NCI-H2196 (cell line): ENCODE results near the gene MED27.

ENCODE experiments used
- DNase-seq: peaks from one replicate; lab custom pipeline; 2025; ENCODE audit not compliant: unreplicated experiment; lab: John Stamatoyannopoulos, UW

Gene MED27

DNA sequence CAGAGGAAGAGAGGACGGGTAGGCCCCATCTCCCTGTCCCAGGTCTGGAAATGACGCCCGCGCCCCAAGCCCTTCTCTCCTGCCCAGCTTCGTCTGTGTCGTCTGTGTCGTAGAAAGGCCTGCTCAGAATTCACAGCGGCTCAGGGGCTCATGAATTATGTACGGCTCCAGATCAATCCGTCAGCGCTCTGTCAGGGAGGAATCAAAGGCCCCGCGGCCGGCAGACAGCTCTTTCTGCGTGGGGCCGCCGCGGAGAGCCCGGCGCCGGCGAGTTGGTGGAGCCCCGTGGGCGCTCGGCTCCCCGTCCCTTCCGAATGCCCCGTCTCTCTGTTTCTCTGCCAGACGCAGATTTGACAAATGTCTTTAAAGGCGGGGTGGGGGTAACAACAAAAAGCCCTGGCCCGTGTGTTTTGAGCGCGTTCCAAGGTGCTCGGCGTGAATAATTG lies 255.9 kb downstream of the MED27 start:
- DNase-seq = no peak

DNA sequence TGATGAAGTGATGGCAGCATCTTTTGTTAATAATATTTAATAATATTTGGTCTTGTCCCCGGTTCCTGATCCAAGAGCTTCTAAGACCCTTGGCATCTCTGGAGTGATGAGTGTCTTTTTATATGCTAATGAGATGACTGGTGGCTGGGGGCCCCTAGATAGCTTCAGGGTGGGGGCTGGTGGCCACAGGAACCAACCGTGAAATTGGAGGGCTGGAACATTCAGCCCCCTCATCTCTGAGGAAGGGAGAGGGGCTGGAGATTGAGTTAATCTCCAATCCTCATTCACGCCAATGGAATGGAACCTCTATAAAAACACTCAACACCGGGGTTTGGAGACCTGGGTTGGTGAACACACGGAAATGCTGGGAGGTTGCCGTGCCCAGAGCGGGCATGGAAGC lies 261.6 kb downstream of the MED27 start:
- no peak for DNase-seq

GRCh38 chr9:131817627-131818026 lies 262.0 kb downstream of the MED27 start:
- DNase-seq = peak; percentile 85

DNA sequence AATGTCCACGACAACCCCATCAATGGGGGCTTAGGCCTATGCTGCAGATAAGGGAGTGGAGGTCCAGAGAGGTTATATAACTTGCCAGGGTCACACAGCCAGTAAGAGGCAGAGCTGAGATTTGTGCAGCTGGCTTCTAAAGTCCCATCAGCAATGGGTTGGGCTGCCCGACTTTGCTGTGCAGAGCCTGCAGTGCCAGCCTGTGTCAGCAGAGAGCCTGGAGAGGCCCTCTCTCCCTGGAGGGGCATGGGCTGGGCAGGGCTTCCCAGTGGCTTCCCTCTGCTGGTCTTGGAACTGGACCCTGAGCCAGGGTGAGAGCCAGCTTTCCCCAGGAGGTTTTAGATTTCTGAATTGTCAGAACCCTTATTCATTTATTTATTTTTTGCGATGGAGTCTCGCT lies 262.6 kb downstream of the MED27 start:
- peak; percentile 32 for DNase-seq

GRCh38 chr9:131815970-131816873 lies 263.4 kb downstream of the MED27 start:
- DNase-seq = no peak

- no peak for DNase-seq
Observed at GRCh38 chr9:131814707-131815106, 265.0 kb downstream of the MED27 start.

- no peak for DNase-seq
Observed at GRCh38 chr9:131813116-131813515, 266.6 kb downstream of the MED27 start.

DNA sequence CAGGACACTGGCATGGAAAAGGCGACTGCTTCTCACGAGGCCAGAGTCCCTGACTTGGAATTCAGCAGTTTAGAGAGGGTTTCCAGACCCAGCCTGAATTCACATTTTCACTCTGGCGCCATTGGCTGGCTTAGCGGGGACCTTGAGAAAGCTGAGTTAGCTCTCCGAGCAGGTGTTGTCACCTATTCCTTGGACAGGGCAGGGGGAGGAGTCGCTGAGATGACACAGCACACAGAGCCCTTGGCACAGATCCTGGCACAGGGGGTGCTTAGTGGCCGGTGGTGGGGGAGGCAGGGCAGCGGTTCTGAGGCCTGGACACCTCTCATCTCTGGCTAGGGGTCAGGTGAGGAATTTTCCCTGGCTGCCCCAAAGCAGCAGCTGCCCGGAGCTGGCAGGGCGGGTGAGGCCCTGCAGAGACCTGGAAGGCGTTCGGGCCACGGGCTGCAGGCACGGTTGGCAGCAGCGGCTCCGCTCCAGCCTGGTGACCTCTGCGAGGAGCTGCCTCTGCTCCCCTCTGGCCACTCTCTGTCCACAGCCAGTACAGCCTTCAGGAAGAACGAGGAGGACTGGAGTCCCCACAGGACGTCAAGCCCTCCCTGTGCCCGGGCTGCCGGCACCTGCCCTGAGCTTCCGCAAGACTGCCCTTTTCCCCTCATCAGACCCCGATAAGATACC lies 267.4 kb downstream of the MED27 start:
- DNase-seq = no peak

DNA sequence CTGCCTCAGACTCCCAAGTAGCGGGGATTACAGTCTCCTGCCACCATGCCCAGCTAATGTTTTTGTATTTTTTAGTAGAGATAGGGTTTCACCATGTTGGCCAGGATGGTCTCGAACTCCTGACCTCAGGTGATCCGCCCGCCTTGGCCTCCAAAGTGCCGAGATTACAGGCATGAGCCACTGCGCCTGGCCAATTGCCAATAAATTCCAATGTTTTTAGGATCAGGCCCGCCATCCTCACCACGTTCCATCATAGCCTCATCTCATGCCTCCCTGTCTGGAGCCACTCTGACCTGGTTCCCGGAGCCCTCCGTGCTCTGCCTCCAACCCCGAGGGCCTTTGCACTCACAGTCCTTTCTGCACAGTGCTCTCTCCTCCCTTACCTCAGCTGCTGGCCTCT lies 268.3 kb downstream of the MED27 start:
- no peak for DNase-seq

GRCh38 chr9:131810351-131811170 lies 269.1 kb downstream of the MED27 start:
- DNase-seq = peak; percentile 13
